ENCODE measurements around the gene SART3. TPM values are rescaled to one million over a fixed set of nuclear protein-coding genes. Genes with fewer than 3 reads are reported as not detected.

The SART3 gene
- total RNA-seq, 4 donors from 2014 or later = 31.6 to 48.0 (median 40.1) TPM

DNA sequence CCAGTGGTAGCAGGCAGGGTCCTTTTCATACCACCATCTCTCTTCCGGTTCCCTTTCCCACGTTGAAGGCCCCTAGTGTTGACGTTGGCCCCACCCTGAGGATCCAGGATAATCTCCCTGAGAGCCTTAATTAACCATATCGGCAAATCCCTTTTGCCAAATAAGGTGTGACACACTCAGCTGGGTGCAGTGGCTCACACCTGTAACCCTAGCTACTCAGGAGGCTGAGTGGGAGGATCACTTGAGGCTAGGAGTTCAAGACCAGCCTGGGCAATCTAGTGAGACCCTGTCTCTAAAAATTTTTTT, 39.7 kb upstream of the SART3 start:
- H3K27ac ChIP-seq (replicated peaks in 1 of 4) = no peak overlapping the region
- no peak for TF ChIP-seq POLR2AphosphoS5 (IDR thresholded peaks at IDR 0.05)
- TF ChIP-seq, protein P1, sequence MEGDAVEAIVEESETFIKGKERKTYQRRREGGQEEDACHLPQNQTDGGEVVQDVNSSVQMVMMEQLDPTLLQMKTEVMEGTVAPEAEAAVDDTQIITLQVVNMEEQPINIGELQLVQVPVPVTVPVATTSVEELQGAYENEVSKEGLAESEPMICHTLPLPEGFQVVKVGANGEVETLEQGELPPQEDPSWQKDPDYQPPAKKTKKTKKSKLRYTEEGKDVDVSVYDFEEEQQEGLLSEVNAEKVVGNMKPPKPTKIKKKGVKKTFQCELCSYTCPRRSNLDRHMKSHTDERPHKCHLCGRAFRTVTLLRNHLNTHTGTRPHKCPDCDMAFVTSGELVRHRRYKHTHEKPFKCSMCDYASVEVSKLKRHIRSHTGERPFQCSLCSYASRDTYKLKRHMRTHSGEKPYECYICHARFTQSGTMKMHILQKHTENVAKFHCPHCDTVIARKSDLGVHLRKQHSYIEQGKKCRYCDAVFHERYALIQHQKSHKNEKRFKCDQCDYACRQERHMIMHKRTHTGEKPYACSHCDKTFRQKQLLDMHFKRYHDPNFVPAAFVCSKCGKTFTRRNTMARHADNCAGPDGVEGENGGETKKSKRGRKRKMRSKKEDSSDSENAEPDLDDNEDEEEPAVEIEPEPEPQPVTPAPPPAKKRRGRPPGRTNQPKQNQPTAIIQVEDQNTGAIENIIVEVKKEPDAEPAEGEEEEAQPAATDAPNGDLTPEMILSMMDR (IDR thresholded peaks at IDR 0.05) = no peak
- no peak for TF ChIP-seq EP300 (IDR thresholded peaks at IDR 0.05)
- no peak for TF ChIP-seq POLR2A (IDR thresholded peaks at IDR 0.05; ENCODE audit: low read depth)
- 73% methylated on average over 4 of the region's 4 CpGs for whole genome bisulfite sequencing
- intact Hi-C loops (cut with DNase I) = no loop called here
- H3K4me3 ChIP-seq = no peak overlapping the region
- no peaks in the 10 kb centered on the region for H3K9me3 ChIP-seq
- H3K36me3 ChIP-seq = no peaks in the 10 kb centered on the region
- H3K27me3 ChIP-seq = peaks cover 0 to 12% (median 0%) of the 10 kb centered on the region in 4 donors
- DNase-seq (ENCODE audit: extremely low spot score) = no peak
- peaks cover 0 to 11% (median 2%) of the 10 kb centered on the region in 4 donors for H3K4me1 ChIP-seq

DNA sequence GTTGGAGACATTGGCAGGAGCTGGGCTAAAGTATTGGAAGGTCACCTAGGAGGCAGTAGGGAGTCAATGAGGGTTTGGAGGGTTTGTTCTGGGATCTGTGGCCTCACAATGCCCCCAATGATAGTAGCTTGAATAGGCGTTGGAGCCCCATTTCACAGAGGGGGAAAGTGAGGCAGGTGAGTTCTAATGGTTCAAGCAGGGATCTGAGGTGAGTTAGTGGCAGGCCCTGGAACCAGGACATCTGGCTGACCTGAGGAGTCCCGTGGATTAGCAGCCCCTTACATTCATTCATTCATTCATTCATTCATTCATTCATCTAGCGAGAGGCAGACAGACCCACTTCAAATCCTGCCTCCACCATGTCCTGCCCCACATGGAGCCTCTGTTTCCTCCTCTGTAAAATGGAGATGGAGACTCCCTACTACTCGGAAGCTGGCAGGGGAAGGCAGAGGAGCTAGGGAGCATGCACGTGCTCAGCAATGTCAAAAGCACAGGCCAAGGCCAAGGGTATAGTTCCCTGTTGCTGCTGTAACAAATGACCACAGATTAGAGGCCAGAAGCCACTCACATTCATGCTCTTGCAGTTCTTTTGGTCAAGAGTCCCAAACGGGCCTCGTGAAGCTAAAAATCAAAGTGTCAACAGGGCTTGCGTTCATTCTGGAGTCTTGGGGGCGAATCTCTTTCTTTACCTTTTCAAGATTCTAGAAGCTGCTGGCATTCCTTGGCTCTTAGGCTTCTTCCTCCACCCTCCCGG, 39.2 kb upstream of the SART3 start:
- no peaks in the 10 kb centered on the region for H3K9me3 ChIP-seq
- intact Hi-C loops (cut with DNase I) = no loop called here
- no peak overlapping the region for H3K27ac ChIP-seq (replicated peaks in 1 of 4)
- H3K4me1 ChIP-seq = peaks cover 0 to 11% (median 2%) of the 10 kb centered on the region in 4 donors
- no peaks in the 10 kb centered on the region for H3K36me3 ChIP-seq
- TF ChIP-seq POLR2A (IDR thresholded peaks at IDR 0.05; ENCODE audit: low read depth) (no peak), EP300 (IDR thresholded peaks at IDR 0.05) (no peak), POLR2AphosphoS5 (IDR thresholded peaks at IDR 0.05) (no peak)
- TF ChIP-seq, protein P1 (IDR thresholded peaks at IDR 0.05) = no peak
- DNase-seq (ENCODE audit: extremely low spot score) = no peak
- no peak overlapping the region for H3K4me3 ChIP-seq
- peaks cover 0 to 12% (median 0%) of the 10 kb centered on the region in 4 donors for H3K27me3 ChIP-seq
- 90% methylated on average over 10 of the region's 10 CpGs for WGBS

DNA sequence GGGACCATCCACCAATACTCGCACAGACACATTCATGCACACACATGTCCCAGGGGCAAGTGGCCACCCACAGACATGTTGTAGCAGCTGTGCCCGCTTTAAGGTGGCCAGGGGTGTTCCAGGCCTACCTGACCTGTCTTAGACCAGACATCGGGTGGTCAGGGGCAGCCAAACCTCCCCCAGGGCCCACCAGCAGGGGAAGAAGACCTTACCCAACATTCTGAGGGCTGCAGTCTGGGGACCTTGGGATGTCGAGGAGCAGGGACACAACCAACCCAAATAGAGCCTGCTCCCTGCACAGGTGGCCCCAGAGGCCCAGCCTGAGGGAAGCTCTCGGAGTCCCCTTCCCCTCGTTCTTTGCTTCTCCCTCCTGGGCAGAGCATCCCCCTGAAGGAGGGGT, 38.6 kb upstream of the SART3 start:
- peaks cover 0 to 12% (median 0%) of the 10 kb centered on the region in 4 donors for H3K27me3 ChIP-seq
- TF ChIP-seq POLR2AphosphoS5 (IDR thresholded peaks at IDR 0.05) (no peak), POLR2A (IDR thresholded peaks at IDR 0.05; ENCODE audit: low read depth) (no peak), EP300 (IDR thresholded peaks at IDR 0.05) (no peak)
- TF ChIP-seq, protein P1 (IDR thresholded peaks at IDR 0.05) = no peak
- DNase-seq (ENCODE audit: extremely low spot score) = no peak
- H3K4me3 ChIP-seq = no peak overlapping the region
- peaks cover 0 to 11% (median 2%) of the 10 kb centered on the region in 4 donors for H3K4me1 ChIP-seq
- H3K36me3 ChIP-seq = no peaks in the 10 kb centered on the region
- intact Hi-C loops (cut with DNase I) = no loop called here
- H3K9me3 ChIP-seq = no peaks in the 10 kb centered on the region
- WGBS = 82% methylated on average over 5 of the region's 6 CpGs
- H3K27ac ChIP-seq (replicated peaks in 1 of 4) = no peak overlapping the region

DNA sequence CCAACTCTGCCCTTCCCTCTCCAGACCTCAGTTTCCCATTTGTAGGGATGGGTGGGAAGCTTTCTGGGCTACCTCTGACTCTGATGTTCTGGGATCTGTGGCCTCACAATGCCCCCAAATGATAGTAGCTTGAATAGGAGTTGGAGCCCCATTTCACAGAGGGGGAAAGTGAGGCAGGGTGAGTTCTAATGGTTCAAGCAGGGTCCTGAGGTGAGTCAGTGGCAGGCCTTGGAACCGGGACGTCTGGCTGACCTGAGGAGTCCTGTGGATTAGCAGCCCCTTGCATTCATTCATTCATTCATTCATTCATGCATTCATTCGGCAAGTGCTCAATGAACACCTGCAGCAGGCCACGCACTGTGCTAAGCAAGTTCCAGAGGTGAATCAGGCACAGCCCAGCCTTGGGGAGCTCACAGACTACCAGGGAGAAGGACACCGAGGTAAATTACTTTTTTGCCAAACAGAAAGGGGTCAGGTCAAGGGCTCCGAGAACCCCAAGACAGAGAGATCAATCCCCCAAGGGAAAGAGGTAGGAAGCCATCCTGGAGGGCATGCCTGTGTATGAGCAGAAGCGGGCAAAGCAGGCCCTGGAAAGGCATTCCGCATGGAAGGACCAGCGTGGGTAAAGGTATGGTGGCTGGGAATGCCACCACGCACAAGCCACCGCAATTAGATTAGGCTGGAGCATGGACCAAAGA, 37.7 kb upstream of the SART3 start:
- H3K4me1 ChIP-seq = peaks cover 0 to 11% (median 2%) of the 10 kb centered on the region in 4 donors
- peaks cover 0 to 10% (median 0%) of the 10 kb centered on the region in 4 donors for H3K27me3 ChIP-seq
- no peaks in the 10 kb centered on the region for H3K9me3 ChIP-seq
- no peak overlapping the region for H3K27ac ChIP-seq (replicated peaks in 1 of 4)
- H3K4me3 ChIP-seq = peak overlapping the region in 1 of 4 donors; percentile 23
- WGBS = 94% methylated on average over 11 of the region's 11 CpGs
- TF ChIP-seq POLR2AphosphoS5 (IDR thresholded peaks at IDR 0.05) = no peak
- TF ChIP-seq POLR2A (IDR thresholded peaks at IDR 0.05; ENCODE audit: low read depth) = no peak
- TF ChIP-seq, protein P1 (IDR thresholded peaks at IDR 0.05) = no peak
- no peak for DNase-seq (ENCODE audit: extremely low spot score)
- intact Hi-C loops (cut with DNase I) = no loop called here
- no peaks in the 10 kb centered on the region for H3K36me3 ChIP-seq
